Neural progenitor cell (in vitro differentiated cells): ENCODE results near the gene RELCH.

Experiments
- CTCF ChIP-seq: fragments of 200-600 bp; sonication (generic); IDR thresholded peaks from 2 replicates; pipeline ENCODE4 v1.5.1; 2017; ENCODE audit warnings: antibody characterized with exemption, mild to moderate bottlenecking
- EZH2phosphoT487 ChIP-seq: fragments of 200-600 bp; sonication (generic); IDR thresholded peaks from 2 replicates; pipeline ENCODE4 v1.6.1; 2017; ENCODE audit warnings: antibody characterized with exemption

DNA sequence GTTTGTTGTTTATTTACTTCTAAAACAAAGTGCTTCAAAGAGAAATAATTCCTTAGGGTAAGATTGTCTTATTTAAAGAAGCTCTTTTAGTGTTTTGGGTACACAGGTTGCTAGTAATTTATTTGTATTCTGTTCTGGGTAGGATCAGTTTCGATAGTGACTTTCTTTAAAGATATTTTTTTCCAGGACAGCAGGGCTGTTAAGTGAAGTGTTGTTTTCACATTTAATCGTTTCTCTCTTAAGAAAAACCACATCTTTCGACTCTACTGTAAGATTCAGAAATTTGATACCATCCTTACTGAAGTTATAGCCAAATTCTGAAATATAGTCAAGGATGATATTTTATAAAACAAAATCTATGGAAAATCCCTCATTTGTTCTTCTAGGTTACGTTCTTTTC is 155.8 kb downstream of the RELCH start:
- TF ChIP-seq CTCF: no peak
- TF ChIP-seq EZH2phosphoT487: no peak
